Smooth muscle cell (in vitro differentiated cells): ENCODE measurements around the gene ZFP57. TPM values are rescaled to one million over a fixed set of nuclear protein-coding genes. Genes with fewer than 3 reads are reported as not detected.
A peak's percentile ranks its signal among the peaks of the same experiment; 100 is the strongest.

ENCODE experiments used
- DNase-seq: peaks from one replicate; lab custom pipeline; 2025; ENCODE audit not compliant: unreplicated experiment; lab: John Stamatoyannopoulos, UW
- H2AFZ ChIP-seq: fragments of 200-600 bp; sonication (generic); 2 replicates; pipeline ENCODE4 v1.6.0; 2016; ENCODE audit warnings: antibody characterized with exemption, low read depth, mild to moderate bottlenecking
- H3F3A ChIP-seq: fragments of 200-600 bp; sonication (generic); 2 replicates; pipeline ENCODE4 v1.6.0; 2017; ENCODE audit warnings: antibody characterized with exemption, low read depth
- H3K27ac ChIP-seq: fragments of 200-600 bp; sonication (generic); 2 replicates; pipeline ENCODE4 v1.5.1; 2016; ENCODE audit warnings: low read depth, mild to moderate bottlenecking
- H3K27me3 ChIP-seq: fragments of 200-600 bp; sonication (generic); 2 replicates; pipeline ENCODE4 v1.6.1; 2016; ENCODE audit warnings: low read depth, mild to moderate bottlenecking
- H3K36me3 ChIP-seq: fragments of 200-600 bp; sonication (generic); 2 replicates; pipeline ENCODE4 v1.5.1; 2016; ENCODE audit warnings: low read depth
- H3K4me1 ChIP-seq: fragments of 200-600 bp; sonication (generic); 2 replicates; pipeline ENCODE4 v1.5.1; 2016; ENCODE audit warnings: low read depth
- H3K4me2 ChIP-seq: fragments of 200-600 bp; sonication (generic); 2 replicates; pipeline ENCODE4 v1.6.0; 2016; ENCODE audit warnings: mild to moderate bottlenecking
- H3K4me3 ChIP-seq: fragments of 200-600 bp; sonication (generic); 2 replicates; pipeline ENCODE4 v1.5.1; 2016; ENCODE audit warnings: mild to moderate bottlenecking
- H3K79me2 ChIP-seq: fragments of 200-600 bp; sonication (generic); 2 replicates; pipeline ENCODE4 v1.6.0; 2016; ENCODE audit warnings: low read depth, mild to moderate bottlenecking
- H3K9ac ChIP-seq: fragments of 200-600 bp; sonication (generic); 2 replicates; pipeline ENCODE4 v1.6.0; 2016; ENCODE audit warnings: low read depth
- H3K9me3 ChIP-seq: fragments of 200-600 bp; sonication (generic); replicated peaks from 2 replicates; pipeline ENCODE4 v1.5.1; 2016; ENCODE audit warnings: low read depth
- H4K20me1 ChIP-seq: fragments of 200-600 bp; sonication (generic); 2 replicates; pipeline ENCODE4 v1.6.0; 2016; ENCODE audit warnings: low read depth
- CTCF ChIP-seq: fragments of 200-600 bp; sonication (generic); IDR thresholded peaks from 2 replicates; pipeline ENCODE4 v1.5.1; 2017; ENCODE audit warnings: borderline replicate concordance, mild to moderate bottlenecking, antibody characterized with exemption; ENCODE audit not compliant: insufficient read depth, poor library complexity, severe bottlenecking
- WGBS: methylation state at CpG from one replicate; pipeline ENCODE4 v1.1.7; 2016; ENCODE audit warnings: low lambda C conversion rate; 5-methylcytosine and 5-hydroxymethylcytosine counted together
- polyA plus RNA-seq: library from polyadenylated mRNA; unstranded; fragments of >200 nt; fragmentation: Nextera tagmentation; extraction: Ambion mirVana; gene quantifications from 2 replicates; pipeline ENCODE4 v1.2.1, GENCODE V29; 2016
- total RNA-seq: library from RNA; depleted of rRNA; stranded (reverse); fragments of >200 nt; gene quantifications from 2 replicates; pipeline ENCODE4 v1.2.3, GENCODE V29; 2014

ZFP57 gene
- total and polyA plus RNA-seq, 2 experiments from 2014 or later = not detected

DNA sequence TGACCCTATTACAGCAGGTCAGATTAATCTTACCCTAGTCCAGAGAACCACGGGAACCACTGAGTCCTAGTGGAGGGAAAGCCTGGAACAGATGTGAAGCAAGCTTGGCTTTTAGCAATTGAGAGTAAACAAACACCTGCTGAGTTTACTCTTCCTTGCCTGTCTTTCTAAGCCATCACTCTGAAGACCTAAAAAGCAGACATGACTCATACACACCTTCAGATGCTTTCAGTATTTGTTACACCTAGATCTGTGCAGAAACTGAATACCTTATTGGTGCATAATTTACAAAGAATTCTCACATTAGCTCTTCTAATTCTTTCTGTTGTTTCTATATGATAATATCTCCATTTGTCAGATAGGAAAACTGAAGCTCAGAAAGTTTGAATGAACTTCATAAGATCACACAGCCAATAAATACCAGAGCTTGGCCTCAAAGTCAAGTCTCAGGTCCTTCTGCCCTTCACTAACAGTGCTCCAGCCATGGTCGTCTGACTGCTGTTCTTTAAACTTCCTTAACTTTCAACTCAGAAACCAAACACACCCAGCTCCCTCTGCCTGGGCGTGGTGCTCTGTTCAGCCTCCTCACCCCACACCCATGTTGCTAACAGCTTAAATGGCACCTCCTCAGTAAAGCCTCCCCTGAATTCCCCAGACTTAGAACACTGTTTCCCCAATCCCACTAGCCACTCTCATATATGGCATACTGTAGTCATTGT lies 39.4 kb downstream of the ZFP57 start:
- H3K36me3 ChIP-seq = no peaks in the 10 kb centered on the region
- no peaks in the 10 kb centered on the region for H3F3A ChIP-seq
- no peaks in the 10 kb centered on the region for H3K9me3 ChIP-seq
- H3K79me2 ChIP-seq = no peaks in the 10 kb centered on the region
- no peak overlapping the region for H3K9ac ChIP-seq
- no peak overlapping the region for H3K4me2 ChIP-seq
- no peaks in the 10 kb centered on the region for H3K4me1 ChIP-seq
- no peak for DNase-seq
- no peaks in the 10 kb centered on the region for H4K20me1 ChIP-seq
- H3K27ac ChIP-seq = no peak overlapping the region
- WGBS = 58% methylated on average over 3 of the region's 3 CpGs
- no peaks in the 10 kb centered on the region for H3K27me3 ChIP-seq
- no peak overlapping the region for H2AFZ ChIP-seq
- H3K4me3 ChIP-seq = no peak overlapping the region
- no peak for TF ChIP-seq CTCF

GRCh38 chr6:29637247-29637646 lies 43.7 kb downstream of the ZFP57 start:
- 96% methylated on average over 9 of the region's 9 CpGs for WGBS
- H3F3A ChIP-seq = no peaks in the 10 kb centered on the region
- H4K20me1 ChIP-seq = no peaks in the 10 kb centered on the region
- H3K9me3 ChIP-seq = no peaks in the 10 kb centered on the region
- H3K36me3 ChIP-seq = no peaks in the 10 kb centered on the region
- no peaks in the 10 kb centered on the region for H3K27me3 ChIP-seq
- H3K79me2 ChIP-seq = no peaks in the 10 kb centered on the region
- no peak overlapping the region for H3K9ac ChIP-seq
- H3K4me2 ChIP-seq = no peak overlapping the region
- TF ChIP-seq CTCF = no peak
- no peak for DNase-seq
- H2AFZ ChIP-seq = no peak overlapping the region
- no peaks in the 10 kb centered on the region for H3K4me1 ChIP-seq
- H3K27ac ChIP-seq = no peak overlapping the region
- H3K4me3 ChIP-seq = no peak overlapping the region

GRCh38 chr6:29633534-29633905 lies 47.4 kb downstream of the ZFP57 start:
- H3K4me3 ChIP-seq = peak overlapping the region; percentile 89
- no peaks in the 10 kb centered on the region for H3K27me3 ChIP-seq
- peaks cover 15% of the 10 kb centered on the region for H3K4me1 ChIP-seq
- peak overlapping the region; percentile 70 for H2AFZ ChIP-seq
- H3F3A ChIP-seq = no peaks in the 10 kb centered on the region
- H3K9me3 ChIP-seq = no peaks in the 10 kb centered on the region
- no peak for TF ChIP-seq CTCF
- H3K4me2 ChIP-seq = peak overlapping the region; percentile 91
- H3K27ac ChIP-seq = no peak overlapping the region
- 3% methylated on average over 9 of the region's 9 CpGs for WGBS
- peaks cover 24% of the 10 kb centered on the region for H4K20me1 ChIP-seq
- no peak for DNase-seq
- no peak overlapping the region for H3K9ac ChIP-seq
- peaks cover 6% of the 10 kb centered on the region for H3K79me2 ChIP-seq
- no peaks in the 10 kb centered on the region for H3K36me3 ChIP-seq
